Purkinje cell (primary cell): ENCODE data around the gene ZNF69. TPM values are rescaled to one million over a fixed set of nuclear protein-coding genes. Genes with fewer than 3 reads are reported as not detected.

Experiments
- polyA plus RNA-seq: library from polyadenylated mRNA; unstranded; fragments of >200 nt; fragmentation: Nextera tagmentation; gene quantifications from 2 replicates; pipeline ENCODE4 v1.2.1, GENCODE V29; 2014

Gene ZNF69
- polyA plus RNA-seq: 0.22 and 0.70 TPM in 2 replicates

DNA sequence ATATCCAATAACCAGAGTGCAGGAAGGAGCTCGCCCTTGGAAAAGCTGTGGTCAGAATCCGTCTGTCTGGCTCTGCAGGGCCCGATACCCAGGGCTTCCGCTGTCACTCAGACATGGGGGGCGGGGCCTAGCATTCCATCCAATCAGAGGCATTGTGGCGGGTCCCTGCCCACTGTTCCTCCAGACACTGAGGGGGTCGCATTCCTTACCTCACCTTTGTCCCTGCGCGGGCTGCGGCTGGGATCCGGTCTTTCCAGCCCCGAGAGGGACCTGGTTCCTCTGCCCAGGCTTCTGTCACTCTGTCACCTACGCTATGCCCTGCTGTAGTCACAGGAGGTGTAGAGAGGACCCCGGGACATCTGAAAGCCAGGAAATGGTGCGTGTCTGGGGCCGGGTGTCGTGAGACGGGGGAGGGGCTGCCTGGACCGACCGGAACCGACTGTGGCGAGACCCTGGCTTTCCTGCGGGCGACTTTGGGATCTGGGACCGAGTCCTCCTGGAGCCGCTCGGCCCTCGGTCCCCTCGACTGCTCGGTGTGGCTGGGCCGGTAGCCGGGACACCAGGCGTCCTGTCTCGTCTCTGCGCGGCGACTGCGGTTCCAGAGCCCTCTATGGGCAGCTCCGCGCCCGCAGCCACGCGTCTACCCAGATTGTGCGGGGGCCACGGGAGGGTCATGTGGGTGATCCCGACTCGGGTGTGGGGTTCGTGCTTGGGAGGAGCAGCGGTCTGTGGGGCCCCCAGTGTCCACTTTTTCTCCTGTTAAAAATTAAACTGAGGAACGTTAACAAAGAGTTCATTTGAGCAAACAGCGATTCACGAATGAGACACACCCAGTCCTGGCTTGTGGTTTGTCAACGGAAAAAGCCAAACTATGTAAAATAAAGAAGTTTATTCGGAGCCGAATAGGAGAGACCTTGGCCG, at the start of gene ZNF69:
Gene ZNF69, plus strand, starts transcription at position 172 of the 921 bp plus-strand sequence. Its CDS starts 142 bp downstream, at position 314.

DNA sequence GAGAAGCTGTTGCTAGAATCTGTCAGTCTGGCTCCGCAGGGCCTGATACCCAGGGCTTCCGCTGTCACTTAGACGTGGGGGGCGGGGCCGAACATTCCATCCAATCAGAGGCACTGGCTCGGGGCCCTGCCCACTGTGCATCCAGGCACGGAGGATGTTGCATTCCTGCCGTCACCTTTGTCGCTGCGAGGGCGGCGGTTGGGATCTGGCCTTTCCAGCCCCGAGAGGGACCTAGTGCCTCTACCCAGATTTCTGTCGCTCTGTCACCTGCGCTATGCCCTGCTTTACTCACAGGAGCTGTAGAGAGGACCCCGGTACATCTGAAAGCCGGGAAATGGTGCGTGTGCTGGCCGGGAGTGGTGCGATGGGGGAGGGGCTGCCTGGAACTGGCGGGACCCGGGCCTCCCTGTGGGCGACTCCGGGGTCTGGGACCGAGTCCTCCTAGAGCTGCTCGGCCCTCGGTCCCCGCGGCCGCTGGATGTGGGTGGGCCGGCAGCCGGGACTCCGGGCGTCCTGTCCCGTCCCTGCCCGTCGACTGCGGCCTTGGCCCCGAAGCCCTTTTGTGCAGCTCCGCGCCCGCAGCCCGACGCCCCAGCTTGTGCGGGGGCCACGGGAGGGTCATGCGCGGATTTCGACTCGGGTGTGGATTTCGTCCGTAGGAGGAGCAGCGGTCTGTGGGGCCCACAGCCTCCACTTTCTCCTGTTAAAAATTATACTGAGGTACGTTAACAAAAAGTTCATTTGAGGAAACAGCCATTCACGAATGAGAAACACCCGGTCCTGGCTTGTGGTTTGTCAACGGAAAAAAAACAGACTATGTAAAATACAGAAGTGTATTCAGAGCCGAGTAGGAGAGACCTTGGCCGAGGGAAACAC, 38.8 kb upstream of the ZNF69 start, which contains the start of gene ZNF439:
Gene ZNF439, plus strand, starts transcription at position 133 of the 876 bp plus-strand sequence. Its CDS starts 142 bp downstream, at position 275.

DNA sequence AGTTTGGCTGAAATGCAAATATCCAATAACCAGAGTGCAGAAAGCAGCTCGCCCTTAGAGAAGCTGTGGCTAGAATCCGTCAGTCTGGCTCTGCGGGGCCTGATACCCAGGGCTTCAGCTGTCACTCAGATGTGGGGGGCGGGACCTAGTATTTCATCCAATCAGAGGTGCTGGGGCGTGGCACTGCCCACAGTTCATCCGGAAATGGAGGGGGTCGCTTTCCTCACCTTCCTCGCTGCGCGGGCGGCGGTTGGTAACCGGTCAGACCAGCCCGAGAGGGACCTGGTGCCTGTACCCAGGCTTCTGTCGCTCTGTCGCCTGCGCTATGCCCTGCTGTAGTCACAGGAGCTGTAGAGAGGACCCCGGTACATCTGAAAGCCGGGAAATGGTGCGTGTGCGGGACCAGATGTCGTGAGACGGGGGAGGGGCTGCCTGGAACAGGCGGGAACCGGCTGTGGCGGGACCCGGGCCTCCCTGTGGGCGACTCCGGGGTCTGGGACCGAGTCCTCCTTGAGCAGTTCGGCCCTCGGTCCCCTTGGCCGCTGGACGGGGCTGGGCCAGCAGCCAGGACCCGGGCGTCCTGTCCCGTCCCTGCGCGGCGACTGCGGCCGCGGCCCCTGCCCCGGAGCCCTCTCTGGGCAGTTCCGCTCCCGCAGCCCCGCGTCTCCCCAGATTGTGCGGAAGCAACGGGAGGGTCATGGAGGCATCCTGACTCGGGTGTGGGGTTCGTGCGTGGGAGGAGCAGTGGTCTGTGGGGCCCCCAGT, 37.5 kb downstream of the ZNF69 start, which contains the start of gene ZNF700:
Gene ZNF700, plus strand, starts transcription at position 222 of the 765 bp plus-strand sequence. Its CDS starts 104 bp downstream, at position 326.

Other genes with a start within 250 kb of the ZNF69 start
- gene ZNF823, start 148.8 kb upstream of the ZNF69 start, polyA plus RNA-seq: 0.57 and 1.6 TPM in 2 replicates
- gene ZNF441, start 120.8 kb upstream of the ZNF69 start, polyA plus RNA-seq: 12.6 and 16.6 TPM in 2 replicates
- 1.4 and 2.3 TPM in 2 replicates for gene ZNF491, start 89.3 kb upstream of the ZNF69 start, polyA plus RNA-seq
- gene ZNF440, start 73.5 kb upstream of the ZNF69 start, polyA plus RNA-seq: 3.0 and 3.7 TPM in 2 replicates
- 2.2 and 8.2 TPM in 2 replicates for gene ZNF439, start 39.1 kb upstream of the ZNF69 start, polyA plus RNA-seq
- 0.39 and 5.0 TPM in 2 replicates for gene ZNF700, start 37.3 kb downstream of the ZNF69 start, polyA plus RNA-seq
- gene ZNF763, start 77.3 kb downstream of the ZNF69 start, polyA plus RNA-seq: 0.99 and 2.5 TPM in 2 replicates
- 2.7 and 4.4 TPM in 2 replicates for gene ZNF433, start 147.9 kb downstream of the ZNF69 start, polyA plus RNA-seq
- not detected in 2 replicates for gene ZNF878, start 165.2 kb downstream of the ZNF69 start, polyA plus RNA-seq
- 2.4 and 5.2 TPM in 2 replicates for gene ZNF844, start 176.9 kb downstream of the ZNF69 start, polyA plus RNA-seq